Liver (tissue), 9 donors: ENCODE results near the gene GPR84. TPM values are rescaled to one million over a fixed set of nuclear protein-coding genes. Genes with fewer than 3 reads are reported as not detected.

Source experiments
- DNase-seq: peaks from one replicate; pipeline ENCODE4 v3.0.0-alpha.2; 2017; ENCODE audit warnings: low spot score
- H3K27ac ChIP-seq, 2 donors: one replicate each; pipeline ENCODE4 v1.7.0; 2013; ENCODE audit warnings: inconsistent platforms in 2 of 2, low read length in 2 of 2, control low read depth in 1 of 2, low read depth in 1 of 2, mild to moderate bottlenecking in 1 of 2
- H3K27me3 ChIP-seq, 4 donors: one replicate each; pipeline versions ENCODE4 v1.6.1 to v1.7.0; 2013; ENCODE audit warnings: low read length in 3 of 4, inconsistent platforms in 1 of 4, mild to moderate bottlenecking in 1 of 4, moderate library complexity in 1 of 4; ENCODE audit not compliant: control insufficient read depth in 4 of 4, insufficient read depth in 4 of 4
- H3K36me3 ChIP-seq, 4 donors: one replicate each; pipeline versions ENCODE4 v1.6.1 to v1.7.0; 2013; ENCODE audit warnings: low read length in 3 of 4, mild to moderate bottlenecking in 3 of 4, low read depth in 1 of 4, moderate library complexity in 1 of 4; ENCODE audit not compliant: control insufficient read depth in 4 of 4, insufficient read depth in 3 of 4
- H3K4me1 ChIP-seq, 4 donors: one replicate each; pipeline versions ENCODE4 v1.6.1 to v1.7.0; 2013; ENCODE audit warnings: low read length in 3 of 4, mild to moderate bottlenecking in 3 of 4, moderate library complexity in 1 of 4; ENCODE audit not compliant: control insufficient read depth in 4 of 4, insufficient read depth in 4 of 4
- H3K4me3 ChIP-seq, 3 donors: one replicate each; pipeline versions ENCODE4 v1.6.1 to v1.7.0; 2013; ENCODE audit warnings: low read length in 3 of 3, control low read depth in 1 of 3, low read depth in 1 of 3, mild to moderate bottlenecking in 1 of 3
- H3K9ac ChIP-seq, 2 donors: one replicate each; pipeline ENCODE4 v1.7.0; 2013; ENCODE audit warnings: low read length in 2 of 2, mild to moderate bottlenecking in 2 of 2, moderate library complexity in 2 of 2, control low read depth in 1 of 2, low read depth in 1 of 2
- H3K9me3 ChIP-seq, 4 donors: one replicate each; pipeline versions ENCODE4 v1.6.1 to v1.7.0; 2013; ENCODE audit warnings: low read length in 3 of 4; ENCODE audit not compliant: control insufficient read depth in 4 of 4
- ATF3 ChIP-seq: IDR thresholded peaks from 2 replicates; pipeline ENCODE4 v1.6.1; 2016; ENCODE audit warnings: antibody characterized with exemption
- CTCF ChIP-seq: fragments of 150-350 bp; IDR thresholded peaks from 2 replicates; pipeline ENCODE4 v1.5.1; 2017; ENCODE audit warnings: improper control_type of control experiment, low read depth, low read length; ENCODE audit not compliant: missing input control
- EGR1 ChIP-seq, 2 donors: IDR thresholded peaks; 2 replicates each; pipeline ENCODE4 v1.6.1; 2016 to 2018; ENCODE audit warnings: antibody characterized with exemption in 2 of 2, low read depth in 2 of 2
- FOXA1 ChIP-seq: IDR thresholded peaks from 2 replicates; pipeline ENCODE4 v1.6.1; 2016; ENCODE audit warnings: antibody characterized with exemption
- FOXA2 ChIP-seq: IDR thresholded peaks from 2 replicates; pipeline ENCODE4 v1.6.1; 2016; ENCODE audit warnings: antibody characterized with exemption
- GABPA ChIP-seq, 2 donors: IDR thresholded peaks in 1 of 2; conservative IDR thresholded peaks in 1 of 2; 2 replicates each; pipeline ENCODE4 v1.6.1; 2016; ENCODE audit warnings: antibody characterized with exemption in 2 of 2, mild to moderate bottlenecking in 1 of 2, moderate library complexity in 1 of 2
- HNF4A ChIP-seq, 2 donors: conservative IDR thresholded peaks; 2 replicates each; pipeline ENCODE4 v1.6.1; 2016; ENCODE audit warnings: antibody characterized with exemption in 2 of 2, mild to moderate bottlenecking in 2 of 2
- HNF4G ChIP-seq: IDR thresholded peaks from 2 replicates; pipeline ENCODE4 v1.6.1; 2016; ENCODE audit warnings: antibody characterized with exemption
- JUND ChIP-seq, 2 donors: IDR thresholded peaks; 2 replicates each; pipeline ENCODE4 v1.6.1; 2016; ENCODE audit warnings: antibody characterized with exemption in 2 of 2
- MAX ChIP-seq: IDR thresholded peaks from 2 replicates; pipeline ENCODE4 v1.6.1; 2016; ENCODE audit warnings: antibody characterized with exemption
- NR2F2 ChIP-seq: IDR thresholded peaks from 2 replicates; pipeline ENCODE4 v1.6.1; 2016; ENCODE audit warnings: antibody characterized with exemption
- RAD21 ChIP-seq, 2 donors: IDR thresholded peaks; 2 replicates each; pipeline ENCODE4 v1.6.1; 2016; ENCODE audit warnings: antibody characterized with exemption in 2 of 2, mild to moderate bottlenecking in 2 of 2
- REST ChIP-seq: IDR thresholded peaks from 2 replicates; pipeline ENCODE4 v1.6.1; 2016; ENCODE audit warnings: antibody characterized with exemption, mild to moderate bottlenecking
- RXRA ChIP-seq, 2 donors: IDR thresholded peaks; 2 replicates each; pipeline ENCODE4 v1.6.1; 2017 to 2018; ENCODE audit warnings: antibody characterized with exemption in 2 of 2, mild to moderate bottlenecking in 1 of 2
- SP1 ChIP-seq: IDR thresholded peaks from 2 replicates; pipeline ENCODE4 v1.6.1; 2018; ENCODE audit warnings: antibody characterized with exemption, mild to moderate bottlenecking
- TAF1 ChIP-seq: conservative IDR thresholded peaks from 2 replicates; pipeline ENCODE4 v1.6.1; 2016; ENCODE audit warnings: antibody characterized with exemption, mild to moderate bottlenecking
- YY1 ChIP-seq: IDR thresholded peaks from 2 replicates; pipeline ENCODE4 v1.6.1; 2016; ENCODE audit warnings: antibody characterized with exemption, mild to moderate bottlenecking
- ZBTB33 ChIP-seq: IDR thresholded peaks from 2 replicates; pipeline ENCODE4 v1.6.1; 2016; ENCODE audit warnings: antibody characterized with exemption
- WGBS: extraction: QIAGEN DNeasy Blood & Tissue Kit; methylation state at CpG from one replicate; pipeline ENCODE4 v1.1.7; 2013; 5-methylcytosine and 5-hydroxymethylcytosine counted together
- polyA plus RNA-seq, 2 donors: library from polyadenylated mRNA; stranded (reverse) in 1 of 2; unstranded in 1 of 2; fragments of 200-250 nt in 1 of 2; fragments of >200 nt in 1 of 2; fragmentation: Nextera tagmentation in 1 of 2; extraction: Ambion mirVana in 1 of 2; gene quantifications; one replicate each; pipeline versions ENCODE4 v1.2.1 to v1.2.3, GENCODE V29; 2013 to 2015
- total RNA-seq, 2 donors: library from RNA; depleted of rRNA; stranded (reverse); fragments of >200 nt; gene quantifications; one replicate each; pipeline ENCODE4 v1.2.3, GENCODE V29; 2014
- donor health status: healthy.
- donor health status: healthy.
- donor health status: healthy.
- donor health status: healthy.
- donor health status: healthy.

GPR84 gene
- total and polyA plus RNA-seq, 4 donors: 0.09 to 0.37 (median 0.33) TPM; not detected in 1

- H3K9me3 ChIP-seq: no peaks in the 10 kb centered on the region
- H3K9ac ChIP-seq: no peak overlapping the region
- no peaks in the 10 kb centered on the region for H3K27me3 ChIP-seq
- no peak overlapping the region for H3K4me3 ChIP-seq
- no peak for DNase-seq
- H3K36me3 ChIP-seq: peaks cover 12 to 47% (median 40%) of the 10 kb centered on the region in 4 donors
- H3K4me1 ChIP-seq: peaks cover 6 to 30% (median 22%) of the 10 kb centered on the region in 4 donors
- no peak for TF ChIP-seq REST
- TF ChIP-seq FOXA1: no peak
- TF ChIP-seq MAX: no peak
- TF ChIP-seq ATF3: no peak
- no peak for TF ChIP-seq YY1
- no peak for TF ChIP-seq HNF4A (conservative IDR thresholded peaks at IDR 0.05)
- TF ChIP-seq EGR1 (IDR thresholded peaks at IDR 0.05; ENCODE audit: low read depth in 2 of 2): no peak
- TF ChIP-seq JUND (IDR thresholded peaks at IDR 0.05): no peak
- no peak for TF ChIP-seq NR2F2
- no peak for TF ChIP-seq SP1
- TF ChIP-seq TAF1: no peak
- TF ChIP-seq RAD21 (IDR thresholded peaks at IDR 0.05): no peak
- TF ChIP-seq ZBTB33: no peak
- no peak for TF ChIP-seq RXRA (IDR thresholded peaks at IDR 0.05)
- 71% methylated on average over 3 of the region's 3 CpGs for WGBS
- no peak overlapping the region for H3K27ac ChIP-seq
These were observed 13.5 kb downstream of the GPR84 start for GRCh38 chr12:54350743-54351142.

- Histone ChIP-seq H3K27ac (no peak overlapping the region), H3K4me3 (no peak overlapping the region), H3K9ac (no peak overlapping the region), H3K36me3 (peaks cover 15 to 56% (median 46%) of the 10 kb centered on the region in 4 donors), H3K27me3 (no peaks in the 10 kb centered on the region), H3K9me3 (no peaks in the 10 kb centered on the region), H3K4me1 (peaks cover 6 to 29% (median 20%) of the 10 kb centered on the region in 4 donors)
- no peak for DNase-seq
- TF ChIP-seq FOXA2: no peak
- TF ChIP-seq ATF3: no peak
- TF ChIP-seq RAD21 (IDR thresholded peaks at IDR 0.05): no peak
- TF ChIP-seq RXRA (IDR thresholded peaks at IDR 0.05): no peak
- no peak for TF ChIP-seq TAF1
- no peak for TF ChIP-seq FOXA1
- TF ChIP-seq CTCF: no peak
- no peak for TF ChIP-seq HNF4G
- TF ChIP-seq NR2F2: no peak
- TF ChIP-seq JUND (IDR thresholded peaks at IDR 0.05): no peak
- TF ChIP-seq GABPA (IDR thresholded peaks at IDR 0.05 in 1 of 2, conservative IDR thresholded peaks at IDR 0.05 in 1 of 2): no peak
- no peak for TF ChIP-seq EGR1 (IDR thresholded peaks at IDR 0.05; ENCODE audit: low read depth in 2 of 2)
- no peak for TF ChIP-seq REST
- no peak for TF ChIP-seq YY1
- TF ChIP-seq SP1: no peak
- TF ChIP-seq ZBTB33: no peak
These were observed 14.6 kb downstream of the GPR84 start for GRCh38 chr12:54349679-54350078.
